Renal pelvis (tissue), 4 donors: ENCODE results near the gene PVALEF. TPM values are rescaled to one million over a fixed set of nuclear protein-coding genes. Genes with fewer than 3 reads are reported as not detected.

Experiments
- DNase-seq: peaks from one replicate; pipeline ENCODE4 v3.0.0-alpha.2; 2013
- polyA plus RNA-seq, 3 donors: library from polyadenylated mRNA; unstranded; fragments of 120-200 nt; gene quantifications; one replicate each; pipeline ENCODE4 v1.2.1, GENCODE V29; 2013; ENCODE audit not compliant: insufficient read length in 3 of 3

The PVALEF gene
- polyA plus RNA-seq, 3 donors, result 0.09 to 0.90 (median 0.33) TPM

DNA sequence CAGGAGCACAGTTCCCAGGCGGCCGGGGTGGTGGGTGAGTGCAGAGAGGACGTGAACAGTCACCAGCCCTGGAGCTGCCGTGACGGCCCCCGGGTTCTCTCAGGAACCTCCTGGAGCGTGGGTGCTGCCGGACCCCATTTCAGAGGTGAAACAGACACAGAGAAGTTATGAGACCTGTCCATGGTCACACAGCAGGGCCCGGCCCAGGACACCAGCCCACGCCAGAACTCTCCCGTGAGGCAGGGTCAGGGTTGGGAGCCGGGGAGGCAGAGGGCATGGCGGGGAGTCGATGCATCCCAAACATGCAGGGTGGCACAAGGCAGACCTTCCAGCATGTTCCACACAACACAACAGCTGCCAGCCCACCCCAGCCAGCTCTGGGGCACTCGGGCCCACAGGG is 3.8 kb upstream of the PVALEF start:
- no peak for DNase-seq

- no peak for DNase-seq
These were observed 3.3 kb upstream of the PVALEF start for GRCh38 chr17:81161972-81162371.

DNA sequence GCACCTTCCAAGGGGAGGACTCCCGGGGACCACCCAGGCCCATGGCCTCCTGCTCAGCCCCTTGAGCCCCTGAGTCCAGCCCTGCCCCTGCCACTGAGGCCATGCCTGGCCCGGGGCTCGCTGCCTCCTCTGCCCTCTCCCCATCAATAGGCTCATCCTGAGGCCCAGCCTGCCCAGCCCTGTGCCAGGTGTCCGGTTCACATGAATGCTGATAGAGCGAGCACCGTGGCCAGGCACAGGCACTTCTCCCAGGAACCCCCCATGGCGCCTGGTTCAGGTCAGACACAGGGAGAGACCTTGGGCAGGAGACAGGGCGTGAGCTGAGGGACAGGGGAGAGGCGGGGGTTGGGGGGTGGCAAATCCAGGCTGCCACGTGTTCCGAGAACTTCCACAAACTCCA is 2.8 kb upstream of the PVALEF start:
- DNase-seq, result no peak

DNA sequence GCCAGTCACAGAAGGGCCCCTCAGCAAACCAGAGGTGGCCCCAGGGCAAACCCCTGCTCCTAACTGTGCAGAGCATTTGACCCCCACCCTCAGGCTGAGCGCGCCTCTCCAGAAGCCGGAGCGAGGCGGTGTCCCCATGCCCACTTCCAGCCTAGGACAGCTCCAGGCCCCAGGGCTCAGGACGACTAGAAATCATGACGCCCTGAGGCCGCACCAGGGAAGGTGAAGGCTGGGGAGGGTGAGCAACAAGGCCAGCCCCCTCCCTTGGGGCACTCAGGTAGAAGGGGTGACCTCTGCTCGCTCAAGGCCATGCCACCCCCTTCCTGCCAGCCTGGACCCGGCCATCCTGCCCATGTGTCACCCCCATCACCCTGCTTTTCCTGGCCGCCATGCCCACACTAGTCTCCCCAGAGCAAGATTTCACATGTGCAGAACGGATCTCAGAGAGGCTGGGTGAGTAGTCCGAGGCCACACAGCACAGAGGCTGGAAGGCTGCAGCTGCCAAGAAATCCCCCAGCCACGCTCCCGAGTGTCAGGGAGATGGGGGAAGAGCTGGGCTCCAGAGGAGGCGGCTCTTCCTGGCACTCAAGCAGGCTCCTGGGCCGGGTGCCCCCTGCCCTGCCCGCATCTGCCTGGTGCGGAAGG is 2.1 kb upstream of the PVALEF start:
- no peak for DNase-seq

- no peak for DNase-seq
These were observed 1.5 kb upstream of the PVALEF start for GRCh38 chr17:81163703-81164370.

GRCh38 chr17:81164371-81165245 is 699 bp upstream of the PVALEF start:
- DNase-seq, result no peak

- no peak for DNase-seq
These were observed 756 bp downstream of the PVALEF start, which contains the start of gene AATK for GRCh38 chr17:81166033-81166492. AATK (minus strand) TSS chr17:81166221; CDS start chr17:81165992, 229 bp downstream.

DNA sequence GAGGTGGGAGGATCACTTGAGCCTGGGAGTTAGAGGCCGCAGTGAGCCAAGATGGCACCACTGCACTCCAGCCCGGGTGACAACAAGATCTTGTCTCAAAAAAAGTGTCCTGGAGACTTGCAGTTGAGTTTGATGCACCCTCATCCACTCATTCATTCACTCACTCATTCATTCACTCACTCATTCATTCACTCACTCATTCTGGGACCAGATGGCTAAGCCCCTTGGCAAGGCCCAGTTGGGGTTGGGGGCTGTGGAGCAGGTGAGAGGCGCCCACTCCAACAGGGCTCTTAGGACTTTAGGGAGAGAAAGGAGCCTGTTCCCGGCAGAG is 1.9 kb downstream of the PVALEF start:
- DNase-seq, result no peak

- no peak for DNase-seq
These were observed 2.3 kb downstream of the PVALEF start for GRCh38 chr17:81167638-81168037.

DNA sequence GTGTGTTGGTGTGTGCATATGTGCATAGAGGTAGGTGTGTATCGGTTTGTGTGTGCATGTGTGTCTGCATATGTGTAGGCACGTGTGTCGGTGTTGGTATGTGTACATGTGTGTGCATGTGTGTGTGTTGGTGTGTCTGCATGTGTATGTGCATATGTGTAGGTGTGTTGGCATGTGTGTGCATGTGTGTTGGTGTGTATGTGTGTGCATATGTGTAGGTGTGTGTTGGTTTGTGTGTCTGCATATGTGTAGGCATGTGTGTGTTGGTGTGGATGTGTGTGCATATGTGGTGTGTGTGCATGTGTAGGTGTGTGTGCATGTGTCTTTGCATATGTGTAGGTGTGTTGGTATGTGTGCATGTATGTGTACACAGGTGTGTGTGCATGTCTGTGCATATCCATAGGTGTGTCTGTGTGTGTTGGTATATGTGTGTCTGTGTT is 4.6 kb downstream of the PVALEF start:
- DNase-seq, result no peak

DNA sequence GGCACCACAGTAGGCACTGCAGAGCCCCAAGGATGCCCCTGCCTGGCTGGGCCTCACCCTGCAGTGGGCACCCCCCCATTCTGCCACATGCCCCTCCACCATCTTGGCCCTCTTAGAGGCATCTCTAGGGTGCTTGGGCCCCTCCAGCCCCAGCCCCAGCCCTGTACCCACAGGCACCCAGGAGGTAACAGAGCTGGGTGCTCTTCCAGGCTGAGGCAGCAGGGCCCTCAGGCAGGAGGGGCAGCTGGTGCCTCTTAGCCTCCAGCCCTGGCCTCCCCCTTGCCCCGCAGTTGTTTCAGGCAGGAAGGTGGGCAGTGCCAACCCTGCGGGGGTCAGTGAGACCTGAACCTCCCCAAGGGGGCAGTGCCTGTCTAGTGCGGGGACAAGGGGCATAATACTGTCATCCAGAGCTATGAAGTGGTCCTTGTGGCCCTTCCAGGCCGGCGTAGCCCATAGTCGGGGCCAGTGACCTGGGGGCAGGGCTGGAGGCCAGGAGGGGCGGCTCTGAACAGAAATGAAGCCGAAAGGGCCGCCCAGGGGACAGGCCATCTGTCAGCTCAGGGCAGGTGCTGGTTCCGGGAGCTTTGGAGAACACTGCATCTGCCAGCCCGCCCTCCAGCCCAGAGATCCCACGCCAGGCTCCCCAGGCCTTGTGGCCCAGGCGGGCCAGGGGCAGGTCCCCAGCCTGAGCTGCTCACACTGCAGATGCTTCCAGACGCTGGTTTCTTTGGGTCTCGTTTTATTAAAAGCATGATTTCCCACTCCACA is 5.6 kb downstream of the PVALEF start:
- DNase-seq, result no peak

DNA sequence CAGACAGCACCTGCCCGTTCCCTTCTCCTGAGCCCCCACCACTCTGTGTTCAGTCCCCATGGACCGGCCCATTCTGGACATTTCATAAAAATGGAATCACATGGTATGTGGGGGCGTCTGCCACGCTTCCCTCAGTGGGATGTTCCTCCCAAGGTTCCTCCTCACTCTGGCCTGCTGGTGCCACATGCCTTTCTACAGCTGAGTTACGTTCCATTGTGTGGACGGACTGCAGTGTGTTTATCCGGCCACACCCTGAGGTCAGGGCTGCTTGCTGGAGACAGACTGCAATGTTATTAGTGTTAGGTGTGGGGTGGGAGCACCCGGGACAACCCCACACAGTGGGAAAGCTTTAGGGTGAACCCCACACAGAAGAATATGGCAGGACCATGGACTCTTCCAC is 6.6 kb downstream of the PVALEF start:
- DNase-seq, result no peak

DNA sequence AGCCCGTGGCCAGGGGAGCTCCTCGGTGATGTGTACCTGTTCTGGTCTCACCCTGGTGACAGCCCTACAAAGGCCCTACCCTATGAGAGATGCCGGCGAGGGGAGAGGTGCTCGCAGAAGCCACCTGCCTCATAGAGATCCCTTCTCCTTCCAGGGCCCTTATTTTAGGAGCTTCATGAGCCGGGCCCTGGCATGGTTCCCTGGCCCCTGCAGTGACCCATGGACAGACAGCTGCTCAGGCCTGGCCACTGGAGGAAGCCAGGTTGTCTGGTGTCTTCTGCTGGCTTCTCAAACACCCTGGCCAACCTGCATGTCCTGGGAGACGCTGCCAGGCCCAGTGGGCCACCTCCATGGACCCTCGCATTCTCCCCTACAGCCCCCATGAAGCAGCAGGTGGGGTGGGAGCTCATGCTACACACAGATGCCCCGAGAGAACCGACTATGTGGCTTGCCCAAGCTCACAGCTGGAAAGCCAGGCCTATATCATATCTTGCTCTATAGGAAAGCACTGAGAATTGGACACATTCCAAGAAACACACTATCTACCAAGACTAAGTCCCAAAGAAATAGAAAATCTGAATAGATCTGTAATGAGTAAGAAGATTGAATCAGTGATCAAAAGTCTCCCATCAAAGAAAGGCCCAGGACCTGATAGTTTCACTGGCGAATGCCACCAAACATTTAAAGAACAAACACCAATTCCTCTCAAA is 7.9 kb downstream of the PVALEF start:
- no peak for DNase-seq

DNA sequence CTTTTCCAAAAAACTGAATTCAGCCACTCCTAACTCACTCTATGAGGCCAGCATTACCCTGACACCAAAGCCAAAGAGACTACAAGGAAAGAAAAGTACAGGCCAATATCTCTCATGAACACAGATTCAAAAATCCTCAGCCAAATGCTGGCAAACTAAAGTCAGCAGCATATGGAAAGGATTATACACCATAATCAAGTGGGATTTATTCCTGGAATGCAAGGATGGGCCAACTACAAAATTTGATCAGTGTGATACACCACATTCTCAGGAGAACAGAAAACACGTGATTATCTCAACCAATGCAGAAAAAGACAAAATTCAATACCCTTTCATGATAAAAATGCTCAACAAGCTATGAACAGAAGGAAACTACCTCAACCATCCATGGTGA is 8.5 kb downstream of the PVALEF start:
- no peak for DNase-seq

DNA sequence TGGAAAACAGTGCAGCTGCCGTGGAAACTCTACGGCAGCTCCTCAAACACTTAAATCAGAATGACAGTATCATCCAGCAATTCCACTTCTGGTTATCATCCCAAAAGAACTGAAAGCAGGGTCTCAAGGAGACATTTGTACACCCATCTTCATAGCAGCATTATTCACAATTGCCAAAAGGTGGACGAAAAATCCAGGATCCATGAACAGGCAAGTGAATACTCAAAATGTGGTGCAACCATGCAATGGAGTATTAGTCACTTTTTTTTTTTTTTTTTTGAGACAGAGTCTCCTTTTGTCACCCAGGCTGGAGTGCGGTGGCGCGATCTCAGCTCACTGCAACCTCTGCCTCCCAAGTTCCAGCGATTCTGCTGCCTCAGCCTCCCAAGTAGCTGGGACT is 11.4 kb downstream of the PVALEF start:
- no peak for DNase-seq

DNA sequence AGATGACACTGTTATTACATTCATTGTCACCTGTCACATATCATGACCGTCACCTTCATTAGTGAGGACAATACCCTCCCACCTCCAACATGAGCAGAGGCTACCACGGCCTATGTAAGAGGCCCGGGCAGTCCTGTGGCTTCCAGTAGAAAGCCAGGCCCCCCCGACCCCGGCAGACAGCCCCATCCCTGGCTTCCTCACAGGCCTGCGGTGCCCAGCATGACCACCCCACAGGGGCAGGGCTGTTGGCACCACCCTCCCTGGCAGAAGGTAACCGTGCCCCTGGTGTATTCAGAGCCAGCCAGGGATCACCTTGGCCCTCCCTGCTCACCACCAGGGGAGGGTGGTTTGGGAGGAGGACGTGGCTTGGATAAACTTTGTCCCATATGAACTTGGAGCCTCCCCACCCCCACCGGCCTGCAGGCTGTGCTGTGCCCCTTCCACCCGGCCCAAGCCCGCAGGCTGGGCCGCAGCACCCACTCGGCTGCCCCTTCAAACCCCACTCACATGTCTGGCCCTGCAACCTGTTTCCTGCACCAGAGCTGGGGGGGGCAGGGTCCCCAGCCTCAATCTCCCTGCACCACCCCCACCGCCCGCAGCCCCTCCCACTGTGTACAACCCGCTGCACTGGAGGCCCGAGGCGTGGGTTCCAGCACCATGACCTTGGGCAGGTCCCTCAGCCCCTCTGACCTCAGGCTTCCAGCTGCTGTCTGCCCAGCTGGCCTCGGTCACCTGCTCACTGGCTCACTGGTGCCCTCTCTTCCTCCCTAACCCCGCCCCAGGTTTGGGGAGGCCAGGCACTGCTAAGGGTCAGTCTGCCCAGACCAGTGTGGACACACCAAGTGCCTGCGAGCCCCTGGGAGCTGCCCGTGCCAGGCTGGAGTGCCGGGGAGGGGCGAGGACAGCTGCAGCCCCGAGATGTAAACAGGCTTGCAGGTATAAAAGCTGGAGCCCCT is 13.1 kb downstream of the PVALEF start:
- DNase-seq, result no peak

DNA sequence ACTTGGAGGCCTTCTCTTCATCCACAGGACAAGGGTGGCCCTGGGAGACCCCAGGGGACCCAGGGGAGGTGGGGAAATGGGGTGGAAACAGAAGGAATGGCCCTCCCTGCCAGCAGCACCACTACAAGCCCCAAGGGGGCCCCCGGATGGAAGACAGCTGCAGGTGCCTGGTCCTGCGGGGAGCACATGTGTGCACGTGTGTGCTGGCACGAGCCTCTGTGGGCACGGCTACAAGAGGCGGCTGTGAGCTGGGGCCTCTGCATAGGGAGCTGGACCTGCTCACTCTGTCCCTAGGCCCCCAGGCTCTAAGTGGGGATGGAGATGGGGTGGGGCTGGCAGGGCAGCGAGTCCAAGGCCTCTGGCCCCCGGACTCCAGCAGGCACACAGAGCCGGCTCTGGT is 13.9 kb downstream of the PVALEF start:
- no peak for DNase-seq

DNA sequence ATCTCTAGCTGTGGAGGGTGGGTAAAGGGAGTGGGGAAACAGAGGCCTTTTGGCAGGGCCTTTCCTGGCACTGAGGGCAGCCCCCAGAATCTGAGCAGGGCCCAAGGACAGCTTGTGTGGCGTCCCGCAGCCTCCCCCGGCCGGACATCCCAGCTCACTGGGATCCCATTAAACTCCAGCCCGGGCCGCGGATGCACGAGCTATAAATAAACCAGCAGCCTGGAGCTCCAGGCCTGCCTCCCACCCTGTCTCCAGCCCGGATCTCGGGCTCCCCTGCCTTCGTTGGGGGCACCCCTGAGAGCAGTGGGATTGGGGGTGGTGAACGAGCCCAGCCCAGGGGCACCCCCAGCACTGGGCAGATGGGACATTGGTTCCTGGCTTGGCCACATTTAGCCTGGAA is 14.6 kb downstream of the PVALEF start:
- no peak for DNase-seq

DNA sequence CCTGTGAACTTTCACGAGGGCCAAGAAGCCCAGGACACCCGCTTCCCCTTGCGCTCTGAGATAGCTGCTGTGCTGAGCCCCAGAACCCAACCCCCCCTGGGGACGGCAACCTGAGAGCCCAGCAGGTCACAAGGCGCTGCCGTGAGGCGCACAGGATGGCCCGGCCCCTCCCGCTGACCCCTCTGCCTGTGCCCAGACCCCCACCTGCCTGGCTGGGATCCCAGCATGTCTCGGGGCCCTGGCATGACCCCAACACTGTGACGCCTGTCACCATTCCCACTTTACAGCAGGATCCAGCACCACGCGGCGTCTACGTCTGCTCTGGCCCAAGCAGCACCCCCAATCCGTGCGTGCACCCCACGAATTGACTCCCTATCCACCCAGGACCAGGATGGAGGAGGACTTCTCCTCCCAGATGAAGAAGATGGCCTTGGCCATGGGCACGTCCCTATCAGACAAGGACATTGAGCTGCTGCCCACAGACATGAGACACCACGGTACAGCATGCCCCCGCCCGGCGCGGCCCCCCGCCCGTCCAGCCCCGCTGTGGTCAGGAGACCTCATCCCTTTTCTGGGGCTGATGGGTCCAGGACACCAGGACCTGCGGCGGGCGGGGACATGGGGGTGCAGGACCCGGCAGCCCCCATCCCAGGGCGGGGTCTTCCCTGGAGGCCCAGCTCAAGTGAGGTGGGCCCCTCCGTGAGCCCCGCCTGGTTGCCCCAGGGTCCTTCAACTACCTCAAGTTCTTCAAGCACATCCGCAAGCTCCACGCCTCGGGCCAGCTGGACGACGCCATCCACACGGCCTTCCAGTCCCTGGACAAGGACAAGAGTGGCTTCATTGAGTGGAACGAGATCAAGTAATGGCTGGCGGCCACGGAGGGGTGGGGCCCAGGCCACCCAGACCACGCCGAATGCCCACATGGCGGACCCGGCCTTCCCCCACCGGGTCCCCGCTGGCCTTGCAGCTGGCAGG is 15.8 kb downstream of the PVALEF start:
- no peak for DNase-seq
